HG03175 (cell line): ENCODE results near the gene NXF1.
A peak's percentile ranks its signal among the peaks of the same experiment; 100 is the strongest.
"Not testable (repeated sequence)": the region's sequence is repeated elsewhere in the genome, so short reads cannot be mapped to it uniquely, and the experiment has no call there.

Experiments used
- ATAC-seq: cut with Tn5 transposase; IDR thresholded peaks from one replicate; pipeline ENCODE4 v1.9.1; 2021; ENCODE audit warnings: mild to moderate bottlenecking, moderate library complexity; ENCODE audit not compliant: unreplicated experiment

NXF1 gene

GRCh38 chr11:62805076-62805892, at the start of gene NXF1:
TSS of gene NXF1 (minus strand) at chr11:62805440. CDS start at chr11:62805356, 84 bp downstream.
- ATAC-seq: peak; percentile 82

GRCh38 chr11:62854013-62854824, 49.0 kb upstream of the NXF1 start:
- ATAC-seq: no peak

- no peak for ATAC-seq
These were observed 48.2 kb upstream of the NXF1 start for GRCh38 chr11:62853279-62853965.

GRCh38 chr11:62852523-62853188, 47.4 kb upstream of the NXF1 start:
- no peak for ATAC-seq

- ATAC-seq: no peak
These were observed 46.7 kb upstream of the NXF1 start for GRCh38 chr11:62851807-62852522.

GRCh38 chr11:62850911-62851806, 45.9 kb upstream of the NXF1 start:
- no peak for ATAC-seq

GRCh38 chr11:62847767-62848314, 42.6 kb upstream of the NXF1 start:
- no peak for ATAC-seq

- no peak for ATAC-seq
These were observed 40.9 kb upstream of the NXF1 start for GRCh38 chr11:62846177-62846576.

- no peak for ATAC-seq
These were observed 38.9 kb upstream of the NXF1 start for GRCh38 chr11:62844154-62844553.

GRCh38 chr11:62843466-62843865, 38.2 kb upstream of the NXF1 start:
- no peak for ATAC-seq

GRCh38 chr11:62842891-62843290, 37.7 kb upstream of the NXF1 start:
- not testable (repeated sequence) for ATAC-seq

GRCh38 chr11:62842171-62842741, 37.0 kb upstream of the NXF1 start:
- no peak for ATAC-seq

- peak; percentile 62 for ATAC-seq
These were observed 36.3 kb upstream of the NXF1 start for GRCh38 chr11:62841361-62842170.

GRCh38 chr11:62840721-62841360, 35.6 kb upstream of the NXF1 start:
- ATAC-seq: not testable (repeated sequence)

- ATAC-seq: peak; percentile 40
These were observed 34.1 kb upstream of the NXF1 start, which contains the start of gene WDR74 for GRCh38 chr11:62839050-62839945. TSS of gene WDR74 (minus strand) at chr11:62839590. CDS start at chr11:62839570, 20 bp downstream.

GRCh38 chr11:62835336-62835735, 30.1 kb upstream of the NXF1 start:
- ATAC-seq: no peak
